HG03045 (cell line): ENCODE data around the gene CYP2J2.
"Not testable (repeated sequence)": the region's sequence is repeated elsewhere in the genome, so short reads cannot be mapped to it uniquely, and the experiment has no call there.

Experiments
- ATAC-seq: cut with Tn5 transposase; IDR thresholded peaks from one replicate; pipeline ENCODE4 v1.9.1; 2021; ENCODE audit warnings: mild to moderate bottlenecking, moderate library complexity; ENCODE audit not compliant: unreplicated experiment

Gene CYP2J2

GRCh38 chr1:59921258-59921899 is 5.2 kb downstream of the CYP2J2 start:
- not testable (repeated sequence) for ATAC-seq

- ATAC-seq = no peak
These were observed 6.8 kb downstream of the CYP2J2 start for GRCh38 chr1:59919746-59920145.

- no peak for ATAC-seq
These were observed 8.8 kb downstream of the CYP2J2 start for GRCh38 chr1:59917785-59918180.

GRCh38 chr1:59917026-59917784 is 9.4 kb downstream of the CYP2J2 start:
- no peak for ATAC-seq

GRCh38 chr1:59915516-59915915 is 11.1 kb downstream of the CYP2J2 start:
- ATAC-seq = no peak

GRCh38 chr1:59914791-59915286 is 11.7 kb downstream of the CYP2J2 start:
- ATAC-seq = not testable (repeated sequence)

- ATAC-seq = no peak
These were observed 17.9 kb downstream of the CYP2J2 start for GRCh38 chr1:59908682-59909081.

- no peak for ATAC-seq
These were observed 18.5 kb downstream of the CYP2J2 start for GRCh38 chr1:59908084-59908483.

- no peak for ATAC-seq
These were observed 19.6 kb downstream of the CYP2J2 start for GRCh38 chr1:59906931-59907330.

- no peak for ATAC-seq
These were observed 23.3 kb downstream of the CYP2J2 start for GRCh38 chr1:59903141-59903754.

- ATAC-seq = no peak
These were observed 24.7 kb downstream of the CYP2J2 start for GRCh38 chr1:59901770-59902388.

GRCh38 chr1:59900640-59901039 is 25.9 kb downstream of the CYP2J2 start:
- ATAC-seq = no peak

GRCh38 chr1:59898927-59899326 is 27.6 kb downstream of the CYP2J2 start:
- ATAC-seq = no peak

- ATAC-seq = no peak
These were observed 29.4 kb downstream of the CYP2J2 start for GRCh38 chr1:59897165-59897564.

GRCh38 chr1:59892841-59893811 is 33.4 kb downstream of the CYP2J2 start:
- no peak for ATAC-seq

GRCh38 chr1:59885160-59885832 is 41.3 kb downstream of the CYP2J2 start:
- ATAC-seq = no peak

GRCh38 chr1:59880735-59881134 is 45.8 kb downstream of the CYP2J2 start:
- no peak for ATAC-seq

GRCh38 chr1:59879996-59880505 is 46.5 kb downstream of the CYP2J2 start:
- no peak for ATAC-seq

GRCh38 chr1:59879574-59879973 is 47.0 kb downstream of the CYP2J2 start:
- ATAC-seq = no peak

GRCh38 chr1:59878370-59878769 is 48.2 kb downstream of the CYP2J2 start:
- ATAC-seq = no peak
